Umbilical cord (tissue), 2 donors: ENCODE data around the gene NFIL3. TPM values are rescaled to one million over a fixed set of nuclear protein-coding genes. Genes with fewer than 3 reads are reported as not detected.
A peak's percentile ranks its signal among the peaks of the same experiment; 100 is the strongest.
"Not testable (repeated sequence)": the region's sequence is repeated elsewhere in the genome, so short reads cannot be mapped to it uniquely, and the experiment has no call there.

Experiments used
- DNase-seq: peaks from one replicate; pipeline ENCODE4 v3.0.0-alpha.2; 2015; ENCODE audit warnings: low spot score
- total RNA-seq: library from RNA; depleted of rRNA; stranded (reverse); fragments of >200 nt; gene quantifications from one replicate; pipeline ENCODE4 v1.2.3, GENCODE V29; 2014; ENCODE audit warnings: low replicate concordance; ENCODE audit not compliant: insufficient read depth

The NFIL3 gene
- total RNA-seq, 1 donor from 2014 or later: 27.0 TPM

DNA sequence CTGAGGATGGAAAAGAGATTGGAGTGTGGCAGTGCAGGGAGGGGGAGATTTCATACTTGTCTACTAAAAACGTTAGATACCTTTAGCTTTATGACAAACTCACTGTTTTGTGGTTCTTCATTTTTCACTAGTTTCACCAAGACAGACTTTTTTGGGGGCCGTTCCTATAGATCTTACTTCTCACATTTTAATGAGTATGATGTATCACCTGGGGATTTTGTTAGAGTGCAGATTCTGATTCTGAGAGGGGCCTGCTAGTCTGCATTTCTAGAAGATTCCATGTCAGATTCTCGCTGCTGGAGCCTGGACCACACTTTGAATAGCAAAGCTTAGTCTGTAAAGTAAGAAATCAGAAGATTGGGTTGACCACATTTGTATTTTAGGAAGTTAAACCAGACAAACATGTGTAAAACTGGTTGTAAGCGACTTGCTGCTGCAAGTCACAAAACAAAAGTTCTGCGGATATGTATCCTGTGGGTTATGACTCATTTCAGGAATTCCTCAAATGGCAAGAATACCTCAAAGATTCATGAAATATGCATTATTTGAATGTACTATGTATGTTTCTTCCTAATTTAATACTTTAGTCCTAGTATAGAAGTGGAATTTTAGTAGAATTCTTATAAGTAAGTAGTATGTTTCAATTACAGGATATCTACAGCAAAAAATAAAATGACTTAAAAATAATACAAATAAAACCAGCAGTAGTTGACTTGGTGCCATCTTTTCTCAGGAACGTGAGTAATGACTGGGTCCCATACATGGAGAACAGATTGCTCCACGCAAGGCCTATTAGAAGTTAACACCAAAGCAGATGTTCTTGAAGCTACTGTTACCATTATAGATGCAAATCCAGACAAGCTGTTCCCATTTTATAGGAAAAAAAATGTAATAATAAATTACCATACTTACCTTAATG, 27.8 kb downstream of the NFIL3 start:
- peak; percentile 72 for DNase-seq

GRCh38 chr9:91395106-91395552, 28.5 kb downstream of the NFIL3 start:
- DNase-seq: no peak

DNA sequence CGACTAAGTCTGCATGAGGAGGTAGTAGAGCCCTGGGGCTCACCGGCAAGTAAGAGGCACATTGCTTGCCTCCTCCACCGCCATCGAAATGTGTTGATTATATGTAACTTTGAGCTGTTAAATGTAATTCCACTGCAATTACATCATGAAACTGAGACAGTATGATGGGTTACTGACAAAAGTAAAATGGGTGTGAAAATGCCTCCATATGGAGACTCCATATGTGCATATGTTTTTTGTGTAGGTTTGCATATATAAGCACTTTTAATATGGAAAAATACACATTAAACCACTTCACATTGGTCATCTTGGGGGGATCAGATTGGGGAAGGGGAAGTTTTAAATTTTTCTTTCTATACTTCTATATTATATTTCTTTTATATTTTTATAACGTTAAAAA, 29.8 kb downstream of the NFIL3 start:
- DNase-seq: no peak

DNA sequence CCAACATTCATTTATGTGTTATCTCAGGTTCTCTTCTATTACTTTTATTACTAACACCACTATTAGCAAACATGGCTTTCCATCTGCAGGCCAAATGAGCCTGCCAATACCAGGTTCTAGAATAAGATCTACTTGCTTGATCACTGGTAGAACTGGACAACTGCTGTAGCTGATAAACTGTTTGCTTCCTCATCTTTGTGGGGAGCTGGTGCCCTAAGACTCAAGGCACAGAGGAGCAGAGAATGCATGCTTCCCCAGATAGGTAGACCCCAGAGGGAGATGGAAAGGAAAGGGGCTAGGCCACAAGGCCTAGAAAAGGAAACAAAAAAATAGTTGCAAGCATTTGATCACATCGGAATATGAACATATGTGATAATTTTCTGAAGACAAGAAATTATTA, 31.2 kb downstream of the NFIL3 start:
- DNase-seq: no peak

DNA sequence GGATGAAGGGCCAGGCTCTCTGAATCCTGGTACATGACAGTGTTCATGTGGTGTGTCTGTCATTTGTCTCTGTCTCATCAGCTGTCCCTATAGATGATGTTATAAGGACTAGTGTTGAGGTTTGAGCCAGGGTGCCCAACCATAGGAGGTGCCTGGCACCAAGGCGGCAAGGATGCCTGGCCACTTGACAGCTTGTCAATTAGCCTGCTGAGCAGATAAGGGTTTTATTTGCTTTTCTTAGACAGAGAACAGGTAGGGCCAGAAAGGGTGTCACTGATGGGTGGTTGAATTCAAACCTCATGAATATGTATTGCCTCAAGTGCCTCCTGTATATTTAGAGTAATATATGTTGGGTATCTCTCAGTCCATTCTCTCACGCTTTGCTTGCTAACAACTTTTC, 31.8 kb downstream of the NFIL3 start:
- DNase-seq: no peak

GRCh38 chr9:91391412-91391811, 32.2 kb downstream of the NFIL3 start:
- no peak for DNase-seq

- DNase-seq: not testable (repeated sequence)
Measured at GRCh38 chr9:91389686-91390085, 33.9 kb downstream of the NFIL3 start.

GRCh38 chr9:91386765-91387164, 36.9 kb downstream of the NFIL3 start:
- DNase-seq: no peak

- DNase-seq: no peak
Measured at GRCh38 chr9:91384954-91385353, 38.7 kb downstream of the NFIL3 start.

DNA sequence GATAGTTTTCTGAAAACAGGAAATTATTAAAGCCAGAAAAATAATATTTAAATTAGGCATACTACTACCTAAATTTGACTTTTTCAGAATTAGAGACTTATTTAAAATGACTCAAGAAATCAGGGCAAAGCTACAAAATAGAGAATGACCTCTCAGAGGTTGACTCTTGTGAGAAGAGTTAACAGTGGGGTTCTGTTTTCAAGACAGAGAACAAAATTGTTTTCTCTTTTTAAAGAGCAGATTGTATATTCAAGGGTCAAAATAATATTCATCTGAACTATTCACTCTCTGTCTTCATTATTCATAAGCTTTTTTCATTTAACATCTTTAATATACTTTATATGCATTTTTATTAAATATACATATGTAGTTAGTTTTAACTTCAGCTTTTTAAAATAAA, 40.1 kb downstream of the NFIL3 start:
- DNase-seq: no peak

- DNase-seq: no peak
Measured at GRCh38 chr9:91382298-91382697, 41.3 kb downstream of the NFIL3 start.

DNA sequence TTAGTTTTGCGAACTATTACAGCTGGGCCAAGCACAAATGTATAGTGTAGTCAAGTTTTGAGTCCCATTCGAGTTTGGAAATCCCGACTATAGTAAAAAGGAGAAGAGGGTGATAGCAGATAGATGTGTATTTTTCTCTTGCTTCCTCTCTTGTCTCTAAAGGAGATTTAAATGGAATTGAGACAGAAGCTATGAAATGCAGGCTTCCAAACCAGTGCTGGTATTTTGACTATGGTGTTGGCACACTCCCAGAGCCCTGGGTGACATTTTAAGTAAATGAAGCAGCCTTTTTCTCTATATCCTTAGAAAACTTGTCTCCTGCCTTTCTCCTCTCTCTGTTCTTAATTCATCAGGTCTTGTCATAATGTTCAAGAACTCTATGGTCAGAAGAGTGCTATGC, 44.2 kb downstream of the NFIL3 start:
- DNase-seq: peak; percentile 19

- DNase-seq: peak; percentile 68
Measured at GRCh38 chr9:91378695-91379127, 44.9 kb downstream of the NFIL3 start.

DNA sequence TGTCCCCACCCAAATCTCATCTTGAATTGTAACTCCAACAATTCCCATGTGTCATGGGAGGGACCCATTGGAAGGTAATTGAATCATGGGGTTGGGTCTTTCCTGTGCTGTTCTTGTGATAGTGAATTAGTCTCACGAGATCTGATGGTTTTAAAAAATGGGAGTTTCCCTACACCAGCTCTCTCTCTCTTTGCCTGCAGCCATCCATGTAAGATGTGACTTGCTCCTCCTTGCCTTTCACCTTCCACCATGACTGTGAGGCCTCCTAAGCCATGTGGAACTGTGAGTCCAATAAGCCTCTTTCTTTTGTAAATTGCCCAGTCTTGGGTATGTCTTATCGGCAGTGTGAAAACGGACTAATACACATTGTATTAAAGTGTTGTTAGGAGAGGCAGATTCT, 45.6 kb downstream of the NFIL3 start:
- not testable (repeated sequence) for DNase-seq

GRCh38 chr9:91376239-91376638, 47.4 kb downstream of the NFIL3 start:
- no peak for DNase-seq

- DNase-seq: no peak
Measured at GRCh38 chr9:91374939-91375338, 48.7 kb downstream of the NFIL3 start.

- DNase-seq: no peak
Measured at GRCh38 chr9:91371894-91372293, 51.7 kb downstream of the NFIL3 start.

GRCh38 chr9:91370006-91370405, 53.6 kb downstream of the NFIL3 start:
- not testable (repeated sequence) for DNase-seq

DNA sequence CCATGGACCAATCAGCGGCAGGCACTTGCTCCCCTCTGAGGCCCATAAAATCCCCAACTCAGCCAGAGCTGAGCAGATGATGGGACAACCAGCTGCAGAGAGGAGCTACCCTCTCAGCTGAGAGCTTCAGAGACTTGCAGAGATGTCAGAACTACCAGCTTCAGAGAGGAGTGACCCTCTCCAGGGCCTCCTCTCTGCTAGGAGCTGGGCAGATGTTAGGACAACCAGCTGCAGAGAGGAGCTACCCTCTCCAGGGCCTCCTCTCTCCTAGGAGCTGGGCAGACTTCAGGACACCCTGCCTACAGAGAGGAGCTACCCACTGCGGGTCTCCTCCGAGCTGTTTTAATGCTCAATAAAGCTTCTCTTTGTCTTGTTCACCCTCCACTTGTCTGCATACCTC, 58.9 kb downstream of the NFIL3 start:
- no peak for DNase-seq

- no peak for DNase-seq
Measured at GRCh38 chr9:91364005-91364404, 59.6 kb downstream of the NFIL3 start.

GRCh38 chr9:91362051-91362611, 61.5 kb downstream of the NFIL3 start:
- no peak for DNase-seq

DNA sequence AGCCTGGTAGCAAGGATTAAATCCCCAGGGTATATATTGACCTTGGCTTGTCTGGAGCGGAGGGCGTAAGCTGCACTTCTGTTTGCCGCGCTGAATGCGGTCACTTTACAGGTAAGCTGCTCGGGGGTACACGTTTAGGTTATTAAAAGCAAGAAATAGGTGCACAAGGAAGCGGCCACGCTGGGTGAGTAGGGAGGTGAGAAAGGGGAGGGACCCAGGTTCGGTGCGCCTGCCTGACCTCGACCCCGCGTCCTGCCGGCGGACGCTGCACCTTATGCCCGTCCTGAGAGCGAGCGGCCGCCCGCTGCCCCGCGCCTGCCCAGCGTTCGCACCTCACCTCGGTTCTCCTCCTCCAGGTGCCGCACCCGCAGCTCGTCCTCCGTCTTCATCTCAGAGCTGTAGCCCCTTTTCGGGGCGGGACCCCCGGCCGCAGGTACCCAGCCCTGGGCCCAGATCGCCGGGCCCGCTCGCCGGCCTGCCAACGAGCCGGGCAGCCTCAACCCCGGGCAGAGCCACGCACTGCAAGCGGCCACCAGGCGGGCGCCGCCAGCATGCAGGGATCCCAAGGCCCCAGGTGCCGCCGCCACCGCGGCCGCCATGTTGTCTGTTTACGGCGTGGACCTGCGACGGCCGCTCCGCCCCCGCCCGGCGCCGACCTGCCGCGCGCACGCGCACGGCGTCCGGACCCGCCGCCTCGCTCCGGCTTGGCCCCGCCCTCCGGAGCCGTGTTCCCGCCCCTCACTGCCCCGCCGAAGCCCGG, 62.2 kb downstream of the NFIL3 start, which contains the start of gene AUH:
Gene AUH, minus strand, starts transcription at position 628 of the 760 bp plus-strand sequence. Its CDS starts 29 bp downstream, at position 599.
- DNase-seq: peak; percentile 83
